GM12878 (cell line): ENCODE measurements around the gene ADAM15. TPM values are rescaled to one million over a fixed set of nuclear protein-coding genes. Genes with fewer than 3 reads are reported as not detected.
A peak's percentile ranks its signal among the peaks of the same experiment; 100 is the strongest.

Source experiments
- ATAC-seq: fragments of 200-7000 bp; cut with Tn5 transposase; 3 replicates; pipeline ENCODE4 v1.9.1; 2020; ENCODE audit warnings: mild to moderate bottlenecking, moderate library complexity
- BruUV-seq: library from RNA; stranded (reverse); fragments of 400-500 nt; replicated peaks from 2 replicates; lab custom pipeline; 2021; lab: Mats Ljungman, UMichigan
- CTCF ChIA-PET: fragments of 300-600 bp; sonication (Branson Sonifier 250); formaldehyde crosslinking; extraction: SDS; loops from one replicate; lab custom pipeline; 2021; ENCODE audit warnings: inconsistent platforms; lab: Yijun Ruan, JAX
- POLR2A ChIA-PET: fragments of 350-600 bp; formaldehyde crosslinking; extraction: SDS; loops from one replicate; lab custom pipeline; 2021; ENCODE audit warnings: inconsistent platforms; lab: Charles Lee
- RAD21 ChIA-PET: fragments of 300-600 bp; sonication (Branson Sonifier 250); formaldehyde crosslinking; loops from one replicate; lab custom pipeline; 2023; ENCODE audit warnings: antibody characterized with exemption; ENCODE audit not compliant: unreplicated experiment; lab: Charles Lee
- SMC1A ChIA-PET: fragments of 300-600 bp; sonication (Branson Sonifier 250); formaldehyde crosslinking; loops from one replicate; lab custom pipeline; 2023; ENCODE audit not compliant: unreplicated experiment, uncharacterized antibody; lab: Charles Lee
- DNase-seq: peaks from one replicate; pipeline ENCODE4 v3.0.0-alpha.2; 2011; ENCODE audit warnings: low read depth, low spot score
- FAIRE-seq: peaks from 3 replicates; lab custom pipeline; 2011; peaks lifted over from hg19 to GRCh38; lab: Jason Lieb, UNC
- H2AFZ ChIP-seq: 2 replicates; pipeline ENCODE4 v1.6.0; 2011; ENCODE audit warnings: low read depth, low read length, control low read depth; ENCODE audit not compliant: control insufficient read depth
- H3K27ac ChIP-seq: 2 replicates; pipeline ENCODE4 v1.5.1; 2011; ENCODE audit warnings: control low read depth; ENCODE audit not compliant: control insufficient read depth, insufficient read depth
- H3K27me3 ChIP-seq, 2 experiments: replicated peaks in 1 of 2; 2 replicates each; pipeline versions ENCODE4 v1.6.0 to v1.6.1; 2011; ENCODE audit warnings: low read length in 1 of 2; ENCODE audit not compliant: control insufficient read depth in 2 of 2, insufficient read depth in 2 of 2
- H3K36me3 ChIP-seq, 2 experiments: 2 replicates each; pipeline ENCODE4 v1.5.1; 2011; ENCODE audit warnings: low read length in 1 of 2; ENCODE audit not compliant: control insufficient read depth in 2 of 2, insufficient read depth in 2 of 2
- H3K4me1 ChIP-seq: 2 replicates; pipeline ENCODE4 v1.6.1; 2011; ENCODE audit warnings: mild to moderate bottlenecking, low read length, moderate library complexity, mixed read lengths; ENCODE audit not compliant: control insufficient read depth, insufficient read depth
- H3K4me2 ChIP-seq: 2 replicates; pipeline ENCODE4 v1.6.0; 2011; ENCODE audit warnings: control low read depth; ENCODE audit not compliant: control insufficient read depth, insufficient read depth
- H3K4me3 ChIP-seq: fragments of 200-600 bp; sonication (generic); 2 replicates; pipeline ENCODE4 v1.5.1; 2016
- H3K79me2 ChIP-seq: 2 replicates; pipeline ENCODE4 v1.6.0; 2011; ENCODE audit warnings: low read length; ENCODE audit not compliant: control insufficient read depth, insufficient read depth
- H3K9ac ChIP-seq: 2 replicates; pipeline ENCODE4 v1.8.0; 2011; ENCODE audit warnings: low read length, control low read depth, mixed read lengths; ENCODE audit not compliant: control insufficient read depth, insufficient read depth
- H3K9me3 ChIP-seq: replicated peaks from 3 replicates; pipeline ENCODE4 v1.5.1; 2011; ENCODE audit warnings: mild to moderate bottlenecking, low read length; ENCODE audit not compliant: control insufficient read depth, insufficient read depth
- H4K20me1 ChIP-seq: 2 replicates; pipeline ENCODE4 v1.6.0; 2011; ENCODE audit not compliant: control insufficient read depth, insufficient read depth
- ATF7 ChIP-seq: fragments of 450-650 bp; IDR thresholded peaks from 2 replicates; pipeline ENCODE4 v1.6.1; 2016; ENCODE audit warnings: low read depth, mild to moderate bottlenecking
- CHD1 ChIP-seq: IDR thresholded peaks from 2 replicates; pipeline ENCODE4 v1.6.1; 2012; ENCODE audit warnings: low read depth, low read length, improper control_type of control experiment
- EGR1 ChIP-seq, 2 experiments: IDR thresholded peaks; 1 replicate in 1 of 2; 2 replicates in 1 of 2; pipeline ENCODE4 v1.6.1; 2011 to 2012; ENCODE audit warnings: low read depth in 2 of 2, low read length in 2 of 2, borderline replicate concordance in 1 of 2, mild to moderate bottlenecking in 1 of 2, moderate library complexity in 1 of 2
- ESRRA ChIP-seq: IDR thresholded peaks from 2 replicates; pipeline ENCODE4 v1.6.1; 2012; ENCODE audit warnings: mild to moderate bottlenecking, low read length, improper control_type of control experiment
- EZH2 ChIP-seq: IDR thresholded peaks from 2 replicates; pipeline ENCODE4 v1.6.1; 2012; ENCODE audit warnings: low read depth, mild to moderate bottlenecking, control low read depth, inconsistent platforms, low read length, borderline replicate concordance; ENCODE audit not compliant: control insufficient read depth
- LARP7 ChIP-seq: fragments of 450-650 bp; IDR thresholded peaks from 2 replicates; pipeline ENCODE4 v1.6.1; 2017; ENCODE audit warnings: mild to moderate bottlenecking
- MLLT1 ChIP-seq: fragments of 450-650 bp; IDR thresholded peaks from 2 replicates; pipeline ENCODE4 v1.6.1; 2016; ENCODE audit warnings: mild to moderate bottlenecking
- NFYA ChIP-seq: IDR thresholded peaks from 2 replicates; pipeline ENCODE4 v1.6.1; 2011; ENCODE audit warnings: low read depth, mild to moderate bottlenecking, low read length, improper control_type of control experiment, borderline replicate concordance
- RBBP5 ChIP-seq: fragments of 200-600 bp; sonication (generic); conservative IDR thresholded peaks from 2 replicates; pipeline ENCODE4 v1.6.1; 2016
- SPI1 ChIP-seq: IDR thresholded peaks from 2 replicates; pipeline ENCODE4 v1.6.1; 2011; ENCODE audit warnings: low read depth, mild to moderate bottlenecking, low read length, moderate library complexity, borderline replicate concordance; ENCODE audit not compliant: insufficient read depth
- SUZ12 ChIP-seq: fragments of 200-600 bp; sonication (generic); IDR thresholded peaks from one replicate; pipeline ENCODE4 v1.6.1; 2018; ENCODE audit warnings: antibody characterized with exemption, mild to moderate bottlenecking; ENCODE audit not compliant: unreplicated experiment
- YY1 ChIP-seq: IDR thresholded peaks from 2 replicates; pipeline ENCODE4 v1.6.1; 2011; ENCODE audit warnings: low read depth, mild to moderate bottlenecking, low read length
- ZNF274 ChIP-seq: IDR thresholded peaks from one replicate; pipeline ENCODE4 v1.8.0; 2011; ENCODE audit not compliant: insufficient read length, insufficient read depth
- WGBS: methylation state at CpG from one replicate; pipeline ENCODE4 v1.1.6; 2016; ENCODE audit warnings: low lambda C conversion rate; ENCODE audit not compliant: insufficient replicate concordance, insufficient coverage; ENCODE audit errors: missing lambda C conversion rate; 5-methylcytosine and 5-hydroxymethylcytosine counted together
- in situ Hi-C: fragments of 300-500 bp; cut with MboI; formaldehyde crosslinking; loops from 9 replicates; pipeline ENCODE4 v1.14.3; 2018; ENCODE audit warnings: mixed read lengths
- intact Hi-C: fragments of 100-400 bp; cut with micrococcal nuclease; formaldehyde crosslinking; loops from one replicate; pipeline ENCODE4 v1.14.2; 2022; ENCODE audit not compliant: unreplicated experiment
- polyA plus RNA-seq, 11 experiments: library from polyadenylated mRNA; depleted of rRNA in 4 of 11; unstranded in 6 of 11; stranded (reverse) in 5 of 11; fragments of >200 nt; fragmentation: Nextera tagmentation in 4 of 11; fragmentation: Illumina TruSeq in 1 of 11; extraction: Ambion mirVana in 4 of 11; extraction: Trizol in 1 of 11; gene quantifications; 1 replicate in 1 of 11; 2 replicates in 10 of 11; pipeline versions ENCODE4 v1.2.1 to v1.2.3, GENCODE V29; 2011 to 2016; ENCODE audit warnings: inconsistent platforms in 2 of 11, missing spikeins in 2 of 11, low read depth in 1 of 11
- total RNA-seq, 4 experiments: library from RNA; depleted of rRNA in 3 of 4; stranded (reverse); fragments of >200 nt in 3 of 4; fragmentation: Illumina TruSeq in 1 of 4; extraction: Trizol in 1 of 4; gene quantifications; 2 replicates each; pipeline versions ENCODE4 v1.2.1 to v1.2.3, GENCODE V29; 2013 to 2021
- TF ChIP-seq, protein P1 (sequence below): fragments of 450-650 bp; IDR thresholded peaks from 2 replicates; pipeline ENCODE4 v1.6.1; 2016; ENCODE audit warnings: mild to moderate bottlenecking, moderate library complexity, borderline replicate concordance
- TF ChIP-seq, protein P2 (sequence below): IDR thresholded peaks from 2 replicates; pipeline ENCODE4 v1.6.1; 2011; ENCODE audit warnings: borderline replicate concordance, low read depth, mild to moderate bottlenecking, moderate library complexity, mixed read lengths, low read length; ENCODE audit not compliant: insufficient read depth; ENCODE audit errors: extremely low read length
- TF ChIP-seq, protein P3 (sequence below): IDR thresholded peaks from 2 replicates; pipeline ENCODE4 v1.6.1; 2012; ENCODE audit warnings: low read depth, low read length, improper control_type of control experiment

ADAM15 gene
- total and polyA plus RNA-seq, 10 of the 15 experiments (the other 5 are each of a cell fraction or from before 2014, with no cell fraction given) = 0.29 to 38.8 (median 14.7) TPM

DNA sequence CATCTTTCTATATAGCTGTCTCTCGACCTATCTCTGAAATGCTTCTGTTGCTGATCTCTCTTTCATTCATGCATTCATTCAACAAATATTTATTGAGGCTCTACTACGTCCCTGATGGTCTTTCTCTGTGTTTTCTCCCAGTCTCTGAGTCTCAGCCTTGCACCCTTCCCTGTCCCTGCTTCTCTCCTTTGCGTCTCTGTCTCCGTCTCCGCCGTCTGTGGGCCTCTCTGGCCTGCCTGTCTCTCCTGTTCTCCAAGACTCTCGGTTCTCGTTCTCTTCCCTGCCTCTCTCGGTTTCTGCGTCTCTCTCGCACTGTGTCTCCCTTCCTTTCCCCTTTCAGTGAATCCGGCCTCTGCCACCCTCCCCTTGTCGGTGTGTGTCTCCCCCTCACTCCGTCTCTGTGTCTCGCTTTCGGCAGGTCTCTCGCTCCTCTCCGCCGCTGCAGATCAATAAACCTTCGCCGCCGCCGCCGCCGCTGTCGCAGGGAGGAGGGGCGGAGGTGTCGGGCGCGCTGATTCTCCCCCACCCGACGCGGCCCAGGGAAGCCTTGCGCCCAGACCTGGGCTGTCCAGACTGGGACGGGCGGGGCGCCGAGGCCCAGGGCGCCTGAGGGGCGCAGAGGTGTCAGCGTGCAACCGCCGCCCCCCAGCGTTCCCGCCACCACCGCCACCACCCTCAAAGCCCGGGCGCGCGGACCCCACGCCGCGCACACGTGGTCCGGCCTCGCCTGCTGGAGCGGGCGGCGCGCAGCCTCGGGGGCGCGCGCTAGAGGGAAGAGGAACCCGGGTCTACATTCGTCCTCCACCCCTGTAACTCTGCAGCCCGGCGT is 30.6 kb downstream of the ADAM15 start:
- in situ Hi-C loops (no loop called here), intact Hi-C loops (loop anchor here (10.0 kb wide), 1 partner anchor 597 kb away; no protein-coding TSS in a partner anchor)
- FAIRE-seq (no peak), DNase-seq (no peak), ATAC-seq (no peak)
- ChIA-PET CTCF (interaction anchor here (0.6 to 5.5 kb wide), 6 partner anchors 10 to 91 kb away, joined by 3 to 195 read pairs (median 4); partner anchors contain the start of genes EFNA4 and KRTCAP2), RAD21 (interaction anchor here (1.6 kb wide), 2 partner anchors 17 to 18 kb away, joined by 3 to 6 read pairs; partner anchors contain the start of gene EFNA4), SMC1A (interaction anchor here (0.9 to 1.7 kb wide), 3 partner anchors 18 to 27 kb away, joined by 4 to 8 read pairs (median 4); partner anchors contain the start of gene EFNA4), POLR2A (no interaction called here)
- Histone ChIP-seq H3K4me2 (peak overlapping the region; percentile 65), H4K20me1 (no peaks in the 10 kb centered on the region), H3K27ac (no peak overlapping the region), H3K36me3 (no peaks in the 10 kb centered on the region), H3K27me3 (peaks cover 23 to 26% of the 10 kb centered on the region in 2 experiments), H3K4me1 (peaks cover 42% of the 10 kb centered on the region), H3K9me3 (no peaks in the 10 kb centered on the region), H3K79me2 (no peaks in the 10 kb centered on the region), H2AFZ (no peak overlapping the region), H3K4me3 (0 out of 2 replicates have a peak overlapping the region, but pooled peaks have one; percentile 0), H3K9ac (no peak overlapping the region)
- WGBS = 3% methylated on average over 63 of the region's 68 CpGs
- BruUV-seq = no TSS peak
- no peak for TF ChIP-seq RBBP5
- TF ChIP-seq, protein P1, sequence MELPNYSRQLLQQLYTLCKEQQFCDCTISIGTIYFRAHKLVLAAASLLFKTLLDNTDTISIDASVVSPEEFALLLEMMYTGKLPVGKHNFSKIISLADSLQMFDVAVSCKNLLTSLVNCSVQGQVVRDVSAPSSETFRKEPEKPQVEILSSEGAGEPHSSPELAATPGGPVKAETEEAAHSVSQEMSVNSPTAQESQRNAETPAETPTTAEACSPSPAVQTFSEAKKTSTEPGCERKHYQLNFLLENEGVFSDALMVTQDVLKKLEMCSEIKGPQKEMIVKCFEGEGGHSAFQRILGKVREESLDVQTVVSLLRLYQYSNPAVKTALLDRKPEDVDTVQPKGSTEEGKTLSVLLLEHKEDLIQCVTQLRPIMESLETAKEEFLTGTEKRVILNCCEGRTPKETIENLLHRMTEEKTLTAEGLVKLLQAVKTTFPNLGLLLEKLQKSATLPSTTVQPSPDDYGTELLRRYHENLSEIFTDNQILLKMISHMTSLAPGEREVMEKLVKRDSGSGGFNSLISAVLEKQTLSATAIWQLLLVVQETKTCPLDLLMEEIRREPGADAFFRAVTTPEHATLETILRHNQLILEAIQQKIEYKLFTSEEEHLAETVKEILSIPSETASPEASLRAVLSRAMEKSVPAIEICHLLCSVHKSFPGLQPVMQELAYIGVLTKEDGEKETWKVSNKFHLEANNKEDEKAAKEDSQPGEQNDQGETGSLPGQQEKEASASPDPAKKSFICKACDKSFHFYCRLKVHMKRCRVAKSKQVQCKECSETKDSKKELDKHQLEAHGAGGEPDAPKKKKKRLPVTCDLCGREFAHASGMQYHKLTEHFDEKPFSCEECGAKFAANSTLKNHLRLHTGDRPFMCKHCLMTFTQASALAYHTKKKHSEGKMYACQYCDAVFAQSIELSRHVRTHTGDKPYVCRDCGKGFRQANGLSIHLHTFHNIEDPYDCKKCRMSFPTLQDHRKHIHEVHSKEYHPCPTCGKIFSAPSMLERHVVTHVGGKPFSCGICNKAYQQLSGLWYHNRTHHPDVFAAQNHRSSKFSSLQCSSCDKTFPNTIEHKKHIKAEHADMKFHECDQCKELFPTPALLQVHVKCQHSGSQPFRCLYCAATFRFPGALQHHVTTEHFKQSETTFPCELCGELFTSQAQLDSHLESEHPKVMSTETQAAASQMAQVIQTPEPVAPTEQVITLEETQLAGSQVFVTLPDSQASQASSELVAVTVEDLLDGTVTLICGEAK = no peak
- peak; percentile 97; the same call in 1 of the 2 replicates for TF ChIP-seq EZH2
- no peak for TF ChIP-seq ATF7
- TF ChIP-seq CHD1 = no peak
- TF ChIP-seq ZNF274 = no peak
- TF ChIP-seq NFYA = no peak
- TF ChIP-seq, protein P2, sequence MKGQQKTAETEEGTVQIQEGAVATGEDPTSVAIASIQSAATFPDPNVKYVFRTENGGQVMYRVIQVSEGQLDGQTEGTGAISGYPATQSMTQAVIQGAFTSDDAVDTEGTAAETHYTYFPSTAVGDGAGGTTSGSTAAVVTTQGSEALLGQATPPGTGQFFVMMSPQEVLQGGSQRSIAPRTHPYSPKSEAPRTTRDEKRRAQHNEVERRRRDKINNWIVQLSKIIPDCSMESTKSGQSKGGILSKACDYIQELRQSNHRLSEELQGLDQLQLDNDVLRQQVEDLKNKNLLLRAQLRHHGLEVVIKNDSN = no peak
- no peak for TF ChIP-seq SPI1
- no peak for TF ChIP-seq YY1
- no peak for TF ChIP-seq EGR1 (IDR thresholded peaks at IDR 0.05; ENCODE audit: borderline replicate concordance in 1 of 2, low read depth in 2 of 2, low read length in 2 of 2)
- peak; percentile 43 for TF ChIP-seq SUZ12
- no peak for TF ChIP-seq MLLT1
- no peak for TF ChIP-seq LARP7
- TF ChIP-seq, protein P3, sequence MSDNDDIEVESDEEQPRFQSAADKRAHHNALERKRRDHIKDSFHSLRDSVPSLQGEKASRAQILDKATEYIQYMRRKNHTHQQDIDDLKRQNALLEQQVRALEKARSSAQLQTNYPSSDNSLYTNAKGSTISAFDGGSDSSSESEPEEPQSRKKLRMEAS = peak; percentile 70
- TF ChIP-seq ESRRA = no peak
